WERI-Rb-1 (cell line): ENCODE measurements around the gene ZBTB39.

Experiments
- DNase-seq: peaks from one replicate; pipeline ENCODE4 v3.0.0-alpha.2; 2020
- H3K27ac ChIP-seq: fragments of 250-450 bp; sonication (Bioruptor Pico); 2 replicates; pipeline ENCODE4 v1.5.1; 2020; ENCODE audit warnings: mild to moderate bottlenecking, moderate library complexity
- H3K27me3 ChIP-seq: fragments of 250-450 bp; sonication (Bioruptor Pico); 2 replicates; pipeline ENCODE4 v1.5.1; 2021; ENCODE audit warnings: mild to moderate bottlenecking, low read depth, moderate library complexity; ENCODE audit not compliant: insufficient read depth, severe bottlenecking
- H3K36me3 ChIP-seq: fragments of 250-450 bp; sonication (Bioruptor Pico); 2 replicates; pipeline ENCODE4 v1.5.1; 2020; ENCODE audit warnings: mild to moderate bottlenecking, moderate library complexity
- H3K4me3 ChIP-seq: 2 replicates; pipeline ENCODE4 v1.5.1; 2011; ENCODE audit warnings: low read depth, mild to moderate bottlenecking, control low read depth, low read length
- H3K9me3 ChIP-seq: fragments of 250-450 bp; sonication (Bioruptor Pico); 2 replicates; pipeline ENCODE4 v1.5.1; 2021; ENCODE audit warnings: mild to moderate bottlenecking, moderate library complexity; ENCODE audit not compliant: severe bottlenecking
- TF ChIP-seq, protein P1 (sequence below): IDR thresholded peaks from 2 replicates; pipeline ENCODE4 v1.5.1; 2011; ENCODE audit warnings: low read depth, mild to moderate bottlenecking, control low read depth, inconsistent platforms, low read length

ZBTB39 gene

DNA sequence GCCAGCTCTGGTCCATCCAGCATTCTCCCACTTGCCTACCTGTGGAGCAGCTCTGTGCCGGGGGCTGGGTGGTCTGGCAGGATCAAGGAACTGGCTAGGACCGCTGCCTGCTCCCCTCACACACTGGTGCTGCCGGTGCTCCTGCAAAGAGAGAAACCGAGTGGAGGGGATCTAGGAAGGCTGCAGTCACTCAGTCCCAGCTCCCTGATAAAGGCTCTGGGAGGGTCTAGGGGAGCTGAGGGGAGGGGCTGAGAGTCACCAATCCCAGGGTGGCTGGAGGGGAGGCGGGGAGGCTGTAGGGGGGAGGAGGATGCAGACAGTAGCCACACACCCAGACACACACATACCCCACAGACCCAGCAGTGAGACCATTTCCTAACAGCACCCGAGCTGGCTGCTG lies 10.0 kb upstream of the ZBTB39 start, which contains the start of gene TAC3:
Gene TAC3 (minus strand): TSS at position 182 of the 400 bp plus-strand sequence. CDS start 732 bp downstream, outside the sequence.
- no peaks in the 10 kb centered on the region for H3K27me3 ChIP-seq
- no peak within 1 kb of the TSS for H3K27ac ChIP-seq
- H3K4me3 ChIP-seq: no peak within 1 kb of the TSS
- DNase-seq: no peak
- TF ChIP-seq, protein P1, sequence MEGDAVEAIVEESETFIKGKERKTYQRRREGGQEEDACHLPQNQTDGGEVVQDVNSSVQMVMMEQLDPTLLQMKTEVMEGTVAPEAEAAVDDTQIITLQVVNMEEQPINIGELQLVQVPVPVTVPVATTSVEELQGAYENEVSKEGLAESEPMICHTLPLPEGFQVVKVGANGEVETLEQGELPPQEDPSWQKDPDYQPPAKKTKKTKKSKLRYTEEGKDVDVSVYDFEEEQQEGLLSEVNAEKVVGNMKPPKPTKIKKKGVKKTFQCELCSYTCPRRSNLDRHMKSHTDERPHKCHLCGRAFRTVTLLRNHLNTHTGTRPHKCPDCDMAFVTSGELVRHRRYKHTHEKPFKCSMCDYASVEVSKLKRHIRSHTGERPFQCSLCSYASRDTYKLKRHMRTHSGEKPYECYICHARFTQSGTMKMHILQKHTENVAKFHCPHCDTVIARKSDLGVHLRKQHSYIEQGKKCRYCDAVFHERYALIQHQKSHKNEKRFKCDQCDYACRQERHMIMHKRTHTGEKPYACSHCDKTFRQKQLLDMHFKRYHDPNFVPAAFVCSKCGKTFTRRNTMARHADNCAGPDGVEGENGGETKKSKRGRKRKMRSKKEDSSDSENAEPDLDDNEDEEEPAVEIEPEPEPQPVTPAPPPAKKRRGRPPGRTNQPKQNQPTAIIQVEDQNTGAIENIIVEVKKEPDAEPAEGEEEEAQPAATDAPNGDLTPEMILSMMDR: no peak
- no peaks in the 10 kb centered on the region for H3K36me3 ChIP-seq
- no peaks in the 10 kb centered on the region for H3K9me3 ChIP-seq

DNA sequence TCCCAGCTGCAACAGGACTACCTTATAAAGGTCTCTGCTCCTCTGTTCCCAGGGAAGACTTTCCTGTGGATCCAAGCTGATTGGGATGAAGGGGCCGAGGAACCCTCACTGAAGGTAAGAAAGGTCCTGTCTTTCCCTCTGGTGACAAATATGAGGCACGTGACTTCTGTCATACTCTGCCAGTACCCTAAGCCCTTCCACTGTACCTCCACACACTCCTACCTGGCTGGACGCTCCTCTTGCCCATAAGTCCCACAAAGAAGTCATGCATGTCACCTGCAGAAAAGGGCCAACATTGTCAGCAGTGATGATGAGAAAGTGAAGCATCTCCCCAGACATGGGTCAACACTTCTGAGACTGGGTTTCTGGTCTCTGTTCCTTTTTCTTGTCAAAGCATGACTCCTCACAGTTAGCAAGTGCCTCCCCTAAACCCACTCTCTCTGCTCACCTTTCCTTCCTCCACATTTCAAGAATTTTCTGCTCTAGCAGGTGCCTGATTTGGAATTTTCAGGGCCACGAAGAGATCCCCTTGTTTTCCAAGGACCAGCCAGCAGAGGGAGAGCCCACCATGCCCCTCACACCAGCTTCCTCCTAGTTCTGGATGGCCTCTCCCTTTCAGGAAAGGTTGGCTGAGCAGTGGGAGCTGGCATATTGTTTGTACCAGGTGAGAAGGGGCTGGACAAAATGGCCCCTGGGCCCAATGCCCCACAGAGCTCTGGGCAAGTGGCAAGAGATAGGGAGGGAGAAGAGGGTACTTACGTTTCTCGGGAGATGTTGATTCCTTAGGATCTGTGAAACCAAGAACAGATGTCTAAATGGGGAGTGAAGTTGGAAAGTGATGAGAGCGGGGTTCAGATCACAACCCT lies 6.5 kb upstream of the ZBTB39 start:
- TF ChIP-seq, protein P1: peak; percentile 47; the same call in 1 of the 2 replicates
- Histone ChIP-seq H3K4me3 (no peak overlapping the region), H3K36me3 (no peaks in the 10 kb centered on the region), H3K27ac (no peak overlapping the region), H3K27me3 (no peaks in the 10 kb centered on the region), H3K9me3 (no peaks in the 10 kb centered on the region)
- no peak for DNase-seq

DNA sequence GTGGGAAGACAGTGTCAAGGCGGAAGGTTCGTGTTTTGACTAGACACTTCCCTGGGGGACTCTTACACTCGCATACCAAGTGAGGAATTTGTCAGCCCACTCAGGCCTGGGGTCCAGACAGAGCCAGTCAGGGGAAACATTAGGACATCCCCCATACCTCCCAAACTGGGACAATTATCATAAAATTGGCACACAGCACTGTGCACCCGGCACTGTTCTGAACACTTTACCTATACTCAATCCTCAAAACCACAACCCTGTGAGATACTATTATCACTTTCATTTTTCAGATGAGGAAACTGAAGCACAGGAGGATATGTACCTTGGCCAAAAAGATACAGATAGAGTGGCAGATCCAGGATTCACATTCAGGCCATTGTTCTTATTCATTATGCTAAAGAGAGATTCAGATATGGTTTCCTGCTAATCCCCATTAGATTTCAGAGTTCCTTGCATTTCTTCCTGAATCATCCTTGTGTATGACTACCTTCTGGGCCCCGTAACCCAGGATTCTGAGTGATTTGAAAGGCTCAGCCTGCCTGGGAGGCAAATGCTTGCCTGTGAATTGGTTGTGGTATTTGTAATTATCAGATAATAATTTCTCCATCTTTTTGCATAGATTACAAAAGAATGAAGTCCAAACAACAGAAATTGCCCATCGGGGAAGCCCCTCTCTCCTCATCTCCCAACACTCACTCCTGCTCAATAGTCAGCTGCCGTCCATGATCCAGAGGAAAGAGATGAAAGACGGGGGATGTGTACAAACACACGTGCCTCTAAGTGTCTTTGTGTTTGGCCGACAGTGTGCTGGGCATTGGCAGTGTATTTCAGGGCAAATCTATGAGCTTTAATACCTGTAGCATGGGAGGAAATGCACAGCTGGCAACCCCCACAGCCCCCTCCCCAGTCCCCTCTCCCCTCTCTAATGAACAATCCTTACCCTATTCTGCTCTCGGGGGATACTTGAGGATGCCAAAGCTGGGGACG lies 5.4 kb upstream of the ZBTB39 start:
- Histone ChIP-seq H3K27me3 (no peaks in the 10 kb centered on the region), H3K27ac (no peak overlapping the region), H3K9me3 (no peaks in the 10 kb centered on the region), H3K4me3 (no peak overlapping the region), H3K36me3 (no peaks in the 10 kb centered on the region)
- TF ChIP-seq, protein P1: no peak
- DNase-seq: no peak

DNA sequence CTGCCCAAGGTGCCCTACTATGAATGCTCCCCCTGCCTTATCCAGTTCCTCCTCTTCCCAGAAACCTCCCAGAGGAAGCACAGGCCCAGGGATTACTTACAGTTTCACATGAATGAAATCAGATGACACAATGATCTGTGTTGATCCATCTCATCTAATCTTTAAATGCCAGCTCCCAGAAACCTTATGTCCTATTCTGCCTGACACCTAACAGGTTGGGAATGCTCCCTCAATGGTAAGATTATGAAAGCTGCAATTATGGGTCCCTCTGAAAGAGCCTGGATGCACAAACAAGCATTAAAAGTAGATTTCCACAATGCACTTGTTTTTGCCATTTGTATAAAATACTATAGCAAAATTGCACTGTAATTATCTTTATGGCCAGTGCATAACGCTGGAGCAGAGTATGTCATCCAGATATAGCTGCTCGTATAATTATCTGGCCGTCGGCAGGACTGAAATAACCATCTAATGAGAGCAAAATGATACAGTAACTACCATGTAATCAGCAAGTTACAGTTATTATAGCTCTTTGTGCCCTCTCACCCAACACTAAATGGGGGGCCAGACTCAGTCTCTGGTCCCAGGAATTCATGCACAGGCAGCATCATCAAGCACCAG lies 4.4 kb upstream of the ZBTB39 start:
- Histone ChIP-seq H3K4me3 (no peak overlapping the region), H3K9me3 (no peaks in the 10 kb centered on the region), H3K27ac (no peak overlapping the region), H3K27me3 (no peaks in the 10 kb centered on the region), H3K36me3 (no peaks in the 10 kb centered on the region)
- peak; percentile 30 for DNase-seq
- TF ChIP-seq, protein P1: no peak

DNA sequence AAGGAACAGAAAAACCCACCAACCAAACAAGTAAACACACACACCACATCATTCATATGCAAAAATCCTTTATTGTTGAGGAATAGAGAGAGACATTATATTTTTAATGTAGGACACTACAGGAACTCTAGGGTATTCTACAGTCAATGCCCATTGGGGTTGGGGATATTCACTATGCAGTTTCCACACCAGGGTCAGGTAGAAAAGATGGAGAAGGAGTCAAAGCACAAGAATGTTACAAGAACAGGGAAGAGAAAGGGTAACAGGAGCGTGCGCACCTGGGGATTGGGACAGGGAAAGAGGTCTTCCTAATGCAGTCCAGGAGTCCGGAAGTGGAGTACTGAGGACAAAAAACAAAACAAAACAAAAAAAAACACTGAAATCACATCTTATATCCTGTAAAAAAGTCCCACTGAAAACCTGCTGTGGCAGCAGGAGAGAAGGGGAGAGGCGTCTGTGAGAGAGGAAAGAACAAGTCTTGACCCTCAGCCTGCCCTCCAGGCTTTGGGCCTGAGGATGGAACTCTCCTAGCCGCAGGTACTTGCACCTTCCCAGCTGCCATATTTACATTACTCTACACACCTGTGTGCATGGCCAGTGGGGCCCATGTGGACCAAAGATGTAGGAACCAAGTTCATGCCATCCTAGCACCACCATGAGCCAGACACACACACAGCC lies 3.7 kb upstream of the ZBTB39 start:
- Histone ChIP-seq H3K9me3 (no peaks in the 10 kb centered on the region), H3K4me3 (no peak overlapping the region), H3K36me3 (no peaks in the 10 kb centered on the region), H3K27ac (no peak overlapping the region), H3K27me3 (no peaks in the 10 kb centered on the region)
- TF ChIP-seq, protein P1: no peak
- DNase-seq: no peak
